HFF-Myc (cell line): ENCODE results near the gene CELF4.

ENCODE experiments used
- DNase-seq: peaks from one replicate; pipeline ENCODE4 v3.0.0-alpha.2; 2011; ENCODE audit warnings: low read depth; ENCODE audit errors: extremely low read depth
- H3K4me3 ChIP-seq: replicated peaks from 2 replicates; pipeline ENCODE4 v1.5.1; 2011; ENCODE audit warnings: low read depth, mild to moderate bottlenecking, control low read depth, low read length
- CTCF ChIP-seq: IDR thresholded peaks from 2 replicates; pipeline ENCODE4 v1.5.1; 2012; ENCODE audit warnings: mild to moderate bottlenecking, low read depth, low read length, control low read depth; ENCODE audit errors: missing control alignments

The CELF4 gene

DNA sequence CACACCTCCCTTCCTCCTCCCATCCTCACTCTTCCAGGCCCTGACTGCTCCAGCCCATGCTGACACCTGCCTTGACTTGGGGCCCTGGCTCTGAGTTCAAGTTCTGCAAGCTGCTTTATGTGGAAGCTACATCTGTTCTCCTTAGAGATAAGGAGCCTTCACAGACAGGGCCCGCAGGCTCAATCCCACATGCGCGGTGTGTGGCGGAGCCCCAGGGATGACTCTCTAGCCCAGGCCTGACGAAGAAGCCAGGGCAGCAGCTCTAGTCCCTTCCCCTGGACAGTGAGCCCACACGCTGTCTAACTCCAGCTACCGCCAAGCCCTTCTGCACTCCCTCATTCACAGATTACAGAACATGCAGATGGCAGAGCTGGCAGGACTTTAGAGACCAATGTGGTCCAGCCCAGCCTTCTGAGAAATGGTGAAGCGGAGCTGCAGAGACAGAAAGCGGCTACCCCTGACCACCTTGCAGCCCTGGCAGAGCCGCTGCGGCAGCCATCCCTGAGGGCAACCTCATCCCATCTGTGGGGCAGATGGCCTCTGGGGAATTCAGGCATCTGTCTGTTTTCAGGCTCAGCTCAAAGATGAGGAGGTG is 304.3 kb downstream of the CELF4 start:
- no peak overlapping the region for H3K4me3 ChIP-seq
- no peak for TF ChIP-seq CTCF
- no peak for DNase-seq

DNA sequence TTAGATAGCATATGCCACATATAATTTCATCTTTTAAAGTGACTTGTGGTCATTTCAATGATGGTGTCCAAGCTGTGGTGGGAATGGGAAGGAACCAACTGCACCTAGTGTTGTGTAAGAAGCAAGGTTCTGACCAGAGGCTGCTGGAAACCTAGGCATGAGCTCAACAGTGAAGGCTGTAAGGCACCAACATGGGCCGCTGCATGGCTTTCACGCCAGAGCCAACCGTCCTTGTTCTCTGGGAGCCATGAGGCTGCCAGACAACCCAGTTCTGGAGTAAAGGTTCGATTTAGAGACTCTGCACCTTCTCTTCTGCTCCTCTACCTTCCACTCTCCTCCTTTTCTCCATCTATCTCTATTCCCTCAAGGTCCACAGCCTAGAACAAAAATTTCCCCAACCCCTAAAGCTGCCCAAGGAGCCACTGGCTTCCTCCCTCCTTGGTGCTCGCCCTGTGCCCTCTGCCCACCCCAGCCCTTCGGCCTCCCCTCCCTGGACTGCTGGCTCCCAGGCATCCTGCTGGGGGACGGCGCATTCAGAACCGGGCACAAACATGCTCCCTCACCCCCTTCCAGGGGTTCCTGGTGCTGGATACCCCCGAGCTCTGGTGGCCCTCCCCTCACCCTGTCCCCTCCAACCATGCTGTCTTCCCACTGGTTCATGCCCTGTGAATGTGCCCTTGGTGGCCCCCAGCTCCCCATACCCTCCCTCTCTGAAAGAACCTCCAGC is 305.1 kb downstream of the CELF4 start:
- no peak for TF ChIP-seq CTCF
- DNase-seq: no peak
- H3K4me3 ChIP-seq: no peak overlapping the region

DNA sequence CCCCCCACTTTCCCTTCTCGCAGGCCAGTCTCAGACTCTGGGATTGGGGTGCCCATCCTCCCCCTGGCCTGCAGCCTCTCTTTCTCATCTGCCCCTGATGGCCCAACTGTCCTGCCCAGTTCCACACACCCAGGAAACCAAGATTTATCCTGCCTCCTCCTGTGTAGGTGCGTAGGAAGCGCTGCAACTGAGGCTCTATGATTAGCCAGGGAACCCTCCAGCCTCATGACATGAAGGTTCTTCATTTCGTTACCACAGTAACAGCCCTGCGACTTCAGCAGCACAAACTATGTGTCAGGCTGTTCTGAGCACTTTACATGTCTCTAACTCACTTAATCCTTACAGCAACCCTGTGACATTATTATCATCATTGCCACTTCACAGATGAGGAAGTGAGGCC is 305.9 kb downstream of the CELF4 start:
- no peak for TF ChIP-seq CTCF
- H3K4me3 ChIP-seq: no peak overlapping the region
- DNase-seq: no peak

- no peak overlapping the region for H3K4me3 ChIP-seq
- no peak for TF ChIP-seq CTCF
- DNase-seq: no peak
Measured at GRCh38 chr18:37258819-37259218, 306.8 kb downstream of the CELF4 start.

- no peak for DNase-seq
- no peak overlapping the region for H3K4me3 ChIP-seq
- TF ChIP-seq CTCF: no peak
Measured at GRCh38 chr18:37258131-37258530, 307.5 kb downstream of the CELF4 start.

DNA sequence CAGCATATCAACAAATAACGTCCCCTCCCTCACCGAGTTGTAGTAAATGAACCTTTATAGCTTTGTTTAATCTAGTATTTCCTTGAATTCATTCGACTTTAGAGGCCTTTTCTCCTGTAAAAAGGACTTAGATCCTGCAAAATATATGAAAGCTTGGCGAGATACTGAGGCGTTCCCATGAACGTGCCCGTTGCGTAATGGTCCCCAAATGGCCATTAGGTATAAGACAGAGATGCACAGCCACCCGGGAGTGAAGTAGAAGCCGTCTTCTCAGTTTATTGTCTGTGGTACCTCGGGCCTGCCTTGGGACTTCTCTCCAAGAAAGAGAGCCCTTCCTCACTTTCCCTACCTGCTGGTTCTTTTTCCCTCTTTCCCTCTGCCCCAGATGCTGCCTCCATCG is 310.6 kb downstream of the CELF4 start:
- TF ChIP-seq CTCF: no peak
- no peak for DNase-seq
- H3K4me3 ChIP-seq: no peak overlapping the region
